IMR-90 (cell line): ENCODE results near the gene ALS2CL. TPM values are rescaled to one million over a fixed set of nuclear protein-coding genes. Genes with fewer than 3 reads are reported as not detected.

Experiments
- ATAC-seq: fragments of 200-7000 bp; cut with Tn5 transposase; 2 replicates; pipeline ENCODE4 v1.9.1; 2020; ENCODE audit warnings: low read depth, mild to moderate bottlenecking, moderate library complexity
- BruUV-seq: library from RNA; stranded (reverse); fragments of 400-500 nt; replicated peaks from 2 replicates; lab custom pipeline; 2021; lab: Mats Ljungman, UMichigan
- CTCF ChIA-PET: fragments of 300-600 bp; formaldehyde crosslinking; extraction: SDS; loops from one replicate; lab custom pipeline; 2021; ENCODE audit warnings: antibody characterized with exemption; lab: Yijun Ruan, JAX
- POLR2A ChIA-PET: fragments of 300-600 bp; sonication (Branson Sonifier 250); formaldehyde crosslinking; loops from one replicate; lab custom pipeline; 2022; ENCODE audit warnings: antibody characterized with exemption; ENCODE audit not compliant: unreplicated experiment; lab: Charles Lee
- DNase-seq: peaks from one replicate; pipeline ENCODE4 v3.0.0; 2013
- H2AFZ ChIP-seq: replicated peaks from 2 replicates; pipeline ENCODE3; 2013; ENCODE audit warnings: low read length, mild to moderate bottlenecking; ENCODE audit not compliant: poor library complexity
- H2AK5ac ChIP-seq: 2 replicates; pipeline ENCODE4 v1.6.1; 2013; ENCODE audit warnings: low read depth, low read length, inconsistent platforms
- H2AK9ac ChIP-seq: replicated peaks from 2 replicates; pipeline ENCODE3; 2013; ENCODE audit warnings: mild to moderate bottlenecking, low read depth, low read length, moderate library complexity; ENCODE audit not compliant: poor library complexity
- H2BK120ac ChIP-seq: 2 replicates; pipeline ENCODE4 v1.6.1; 2013; ENCODE audit warnings: low read depth, low read length, inconsistent platforms
- H2BK15ac ChIP-seq: 3 replicates; pipeline ENCODE4 v1.6.1; 2013; ENCODE audit warnings: low read depth, low read length, inconsistent platforms
- H2BK20ac ChIP-seq: 2 replicates; pipeline ENCODE4 v1.6.1; 2013; ENCODE audit warnings: low read depth, mild to moderate bottlenecking, inconsistent platforms, low read length, moderate library complexity
- H2BK5ac ChIP-seq: 2 replicates; pipeline ENCODE4 v1.6.1; 2013; ENCODE audit warnings: mild to moderate bottlenecking, low read depth, low read length, inconsistent platforms; ENCODE audit not compliant: poor library complexity, severe bottlenecking
- H3K14ac ChIP-seq: replicated peaks from 2 replicates; pipeline ENCODE4 v1.6.1; 2013; ENCODE audit warnings: low read depth, low read length, inconsistent platforms
- H3K18ac ChIP-seq: 2 replicates; pipeline ENCODE4 v1.6.1; 2013; ENCODE audit warnings: low read depth, low read length, control low read depth
- H3K23ac ChIP-seq: 2 replicates; pipeline ENCODE4 v1.6.1; 2013; ENCODE audit warnings: low read depth, low read length, inconsistent platforms
- H3K27ac ChIP-seq: 2 replicates; pipeline ENCODE4 v1.5.1; 2013; ENCODE audit warnings: mild to moderate bottlenecking, control low read depth, low read length; ENCODE audit not compliant: insufficient read depth
- H3K27me3 ChIP-seq: 2 replicates; pipeline ENCODE4 v1.6.1; 2013; ENCODE audit warnings: low read length; ENCODE audit not compliant: control insufficient read depth, insufficient read depth
- H3K36me3 ChIP-seq: 2 replicates; pipeline ENCODE4 v1.6.1; 2013; ENCODE audit warnings: low read length, mixed read lengths; ENCODE audit not compliant: control insufficient read depth, insufficient read depth
- H3K4ac ChIP-seq: 2 replicates; pipeline ENCODE4 v1.6.1; 2013; ENCODE audit warnings: low read depth, low read length, inconsistent platforms
- H3K4me1 ChIP-seq: 2 replicates; pipeline ENCODE4 v1.6.1; 2013; ENCODE audit warnings: low read length, mixed read lengths; ENCODE audit not compliant: control insufficient read depth, insufficient read depth
- H3K4me2 ChIP-seq: 2 replicates; pipeline ENCODE4 v1.6.1; 2013; ENCODE audit warnings: low read depth, mild to moderate bottlenecking, control low read depth, low read length, moderate library complexity
- H3K4me3 ChIP-seq: 2 replicates; pipeline ENCODE4 v1.5.1; 2013; ENCODE audit warnings: low read depth, mild to moderate bottlenecking, control low read depth, low read length, moderate library complexity; ENCODE audit not compliant: insufficient read depth
- H3K56ac ChIP-seq: 2 replicates; pipeline ENCODE4 v1.6.1; 2013; ENCODE audit warnings: low read length, inconsistent platforms; ENCODE audit not compliant: insufficient read depth; ENCODE audit errors: extremely low read depth
- H3K79me1 ChIP-seq, 2 experiments: 2 replicates each; pipeline ENCODE4 v1.6.1; 2013; ENCODE audit warnings: low read length in 2 of 2, inconsistent platforms in 1 of 2, low read depth in 1 of 2
- H3K9ac ChIP-seq: 2 replicates; pipeline ENCODE4 v1.6.1; 2013; ENCODE audit warnings: low read depth, low read length, control low read depth
- H3K9me1 ChIP-seq: 2 replicates; pipeline ENCODE4 v1.6.1; 2013; ENCODE audit warnings: low read length, inconsistent platforms; ENCODE audit not compliant: insufficient read depth
- H3K9me3 ChIP-seq: 2 replicates; pipeline ENCODE4 v1.6.1; 2013; ENCODE audit warnings: low read length; ENCODE audit not compliant: control insufficient read depth, insufficient read depth
- H4K20me1 ChIP-seq: 2 replicates; pipeline ENCODE4 v1.6.1; 2013; ENCODE audit warnings: low read length, inconsistent platforms; ENCODE audit not compliant: insufficient read depth
- H4K5ac ChIP-seq: 2 replicates; pipeline ENCODE4 v1.6.1; 2013; ENCODE audit warnings: mild to moderate bottlenecking, low read depth, low read length, control low read depth
- H4K8ac ChIP-seq, 2 experiments: 2 replicates each; pipeline ENCODE4 v1.6.1; 2013; ENCODE audit warnings: low read depth in 2 of 2, low read length in 2 of 2, control low read depth in 1 of 2, inconsistent platforms in 1 of 2
- H4K91ac ChIP-seq: 2 replicates; pipeline ENCODE4 v1.6.1; 2013; ENCODE audit warnings: low read depth, low read length, inconsistent platforms; ENCODE audit not compliant: insufficient read depth
- CHD1 ChIP-seq: IDR thresholded peaks from 2 replicates; pipeline ENCODE4 v1.6.1; 2012; ENCODE audit warnings: low read depth, low read length, improper control_type of control experiment
- WGBS, 2 experiments: methylation state at CpG; one replicate each; pipeline versions ENCODE4 v1.1.5 to v1.1.7; 2013; ENCODE audit warnings: missing lambda C conversion rate in 2 of 2; ENCODE audit not compliant: insufficient read length in 1 of 2; ENCODE audit errors: extremely low coverage in 2 of 2; 5-methylcytosine and 5-hydroxymethylcytosine counted together
- dilution Hi-C: fragments of 300-500 bp; cut with HindIII; formaldehyde crosslinking; loops from one replicate; pipeline ENCODE4 v1.14.3; 2018; ENCODE audit warnings: low sequenced_read_pairs; ENCODE audit not compliant: unreplicated experiment
- in situ Hi-C: fragments of 300-500 bp; cut with MboI; formaldehyde crosslinking; loops from 3 replicates; pipeline ENCODE4 v1.14.3; 2019; ENCODE audit warnings: low sequenced_read_pairs, inconsistent platforms, mixed read lengths
- intact Hi-C: fragments of 100-400 bp; cut with micrococcal nuclease; formaldehyde crosslinking; loops from 2 replicates; pipeline ENCODE4 v1.10.0; 2022
- polyA plus RNA-seq, 3 experiments: library from polyadenylated mRNA; depleted of rRNA; stranded (reverse); fragments of >200 nt; gene quantifications; 2 replicates each; pipeline ENCODE4 v1.2.3, GENCODE V29; 2012; ENCODE audit warnings: low replicate concordance in 1 of 3
- total RNA-seq: library from RNA; depleted of rRNA; stranded (reverse); fragments of >200 nt; gene quantifications from 2 replicates; pipeline ENCODE4 v1.2.3, GENCODE V29; 2012
- TF ChIP-seq, protein P1 (sequence below): conservative IDR thresholded peaks from 2 replicates; pipeline ENCODE4 v1.5.1; 2012; ENCODE audit warnings: mild to moderate bottlenecking, low read depth, low read length, improper control_type of control experiment

Gene ALS2CL
- total and polyA plus RNA-seq, 2 of the 4 experiments (the other 2 are of a cell fraction), result 2.2 to 4.8 TPM

DNA sequence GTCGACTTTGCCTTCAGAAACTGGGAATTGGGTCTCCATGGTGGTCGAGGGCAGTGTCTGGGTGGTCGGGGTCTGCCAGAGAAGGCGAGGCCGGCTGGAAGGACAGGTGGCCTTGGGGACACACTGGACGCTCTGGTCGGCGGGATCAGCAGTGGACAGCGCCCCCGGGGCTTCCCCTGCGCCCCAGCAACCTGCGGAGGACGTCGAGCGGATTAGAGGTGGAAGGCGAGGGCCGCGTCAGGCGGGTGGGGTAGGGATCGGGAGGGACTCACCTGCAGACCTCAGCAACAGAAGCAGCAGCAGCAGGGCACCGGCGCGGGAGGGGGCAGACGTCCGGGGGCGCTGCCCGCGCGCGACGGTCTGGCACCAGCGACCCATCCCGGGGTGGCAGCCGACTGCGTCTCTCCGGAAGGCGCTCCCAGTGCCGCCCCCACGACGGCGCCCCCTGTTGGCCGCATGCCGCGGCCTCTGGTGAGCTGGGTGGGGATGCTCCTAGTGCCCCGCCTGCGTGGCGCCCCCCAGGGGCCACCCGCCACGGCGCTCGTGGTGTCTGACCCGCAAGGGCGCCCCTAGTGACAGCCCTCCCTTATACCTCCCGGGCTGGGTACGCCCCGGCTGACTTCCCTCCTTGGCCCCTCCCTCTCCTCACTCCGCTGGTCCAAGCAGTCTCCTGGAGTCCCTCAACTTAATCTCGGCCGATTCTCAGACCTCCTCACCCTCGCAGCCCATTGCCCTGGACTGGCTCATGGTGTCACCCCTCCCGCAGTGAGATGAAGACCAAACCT is 24.2 kb upstream of the ALS2CL start, which contains the start of gene PRSS50:
Gene PRSS50 (minus strand): TSS at position 423 of the 785 bp plus-strand sequence. CDS start 45 bp downstream, at position 378.
- intact Hi-C loops, result no loop called here
- no peak within 1 kb of the TSS for H2BK15ac ChIP-seq

More for the DNA sequence above, 24.2 kb upstream of the ALS2CL start, which contains the start of gene PRSS50:
- H3K4me2 ChIP-seq, result no peak within 1 kb of the TSS
- H3K9me3 ChIP-seq, result no peaks in the 10 kb centered on the region
- H4K20me1 ChIP-seq, result no peaks in the 10 kb centered on the region
- no peak within 1 kb of the TSS for H3K27ac ChIP-seq
- no peak within 1 kb of the TSS for H3K4me3 ChIP-seq
- no peaks in the 10 kb centered on the region for H3K79me1 ChIP-seq
- ATAC-seq (no peak), DNase-seq (no peak)
- ChIA-PET CTCF (no interaction called here), POLR2A (no interaction called here)
- no peak within 1 kb of the TSS for H3K4ac ChIP-seq
- TF ChIP-seq, protein P1, sequence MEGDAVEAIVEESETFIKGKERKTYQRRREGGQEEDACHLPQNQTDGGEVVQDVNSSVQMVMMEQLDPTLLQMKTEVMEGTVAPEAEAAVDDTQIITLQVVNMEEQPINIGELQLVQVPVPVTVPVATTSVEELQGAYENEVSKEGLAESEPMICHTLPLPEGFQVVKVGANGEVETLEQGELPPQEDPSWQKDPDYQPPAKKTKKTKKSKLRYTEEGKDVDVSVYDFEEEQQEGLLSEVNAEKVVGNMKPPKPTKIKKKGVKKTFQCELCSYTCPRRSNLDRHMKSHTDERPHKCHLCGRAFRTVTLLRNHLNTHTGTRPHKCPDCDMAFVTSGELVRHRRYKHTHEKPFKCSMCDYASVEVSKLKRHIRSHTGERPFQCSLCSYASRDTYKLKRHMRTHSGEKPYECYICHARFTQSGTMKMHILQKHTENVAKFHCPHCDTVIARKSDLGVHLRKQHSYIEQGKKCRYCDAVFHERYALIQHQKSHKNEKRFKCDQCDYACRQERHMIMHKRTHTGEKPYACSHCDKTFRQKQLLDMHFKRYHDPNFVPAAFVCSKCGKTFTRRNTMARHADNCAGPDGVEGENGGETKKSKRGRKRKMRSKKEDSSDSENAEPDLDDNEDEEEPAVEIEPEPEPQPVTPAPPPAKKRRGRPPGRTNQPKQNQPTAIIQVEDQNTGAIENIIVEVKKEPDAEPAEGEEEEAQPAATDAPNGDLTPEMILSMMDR, result peak; percentile 48
- TF ChIP-seq CHD1, result no peak
- H3K23ac ChIP-seq, result no peak within 1 kb of the TSS
- no peak within 1 kb of the TSS for H4K91ac ChIP-seq
- no peak within 1 kb of the TSS for H4K8ac ChIP-seq
- in situ Hi-C loops, result loop anchor here (25.0 kb wide), 1 partner anchor 645 kb away; no protein-coding TSS in a partner anchor
- H3K56ac ChIP-seq, result no peak within 1 kb of the TSS
- no peak within 1 kb of the TSS for H3K18ac ChIP-seq
- no peak within 1 kb of the TSS for H2AFZ ChIP-seq
- H3K14ac ChIP-seq, result no peak within 1 kb of the TSS
- no peak within 1 kb of the TSS for H2AK5ac ChIP-seq
- no peak within 1 kb of the TSS for H4K5ac ChIP-seq
- dilution Hi-C loops, result no loop called here
- no peaks in the 10 kb centered on the region for H3K9me1 ChIP-seq
- BruUV-seq, result no TSS peak
- peaks cover 53% of the 10 kb centered on the region for H3K27me3 ChIP-seq
- no peak within 1 kb of the TSS for H2BK20ac ChIP-seq
- no peaks in the 10 kb centered on the region for H3K36me3 ChIP-seq
- 56% methylated on average over 7 of the region's 61 CpGs; no CpG with 5 or more reads in 1 of the 2 experiments for whole genome bisulfite sequencing, 2 experiments
- no peak within 1 kb of the TSS for H2AK9ac ChIP-seq
- H3K9ac ChIP-seq, result no peak within 1 kb of the TSS
- no peak within 1 kb of the TSS for H2BK5ac ChIP-seq
- H2BK120ac ChIP-seq, result no peak within 1 kb of the TSS
- no peaks in the 10 kb centered on the region for H3K4me1 ChIP-seq
